Hepatocyte (in vitro differentiated cells): ENCODE data around the gene INO80C. TPM values are rescaled to one million over a fixed set of nuclear protein-coding genes. Genes with fewer than 3 reads are reported as not detected.

Experiments
- DNase-seq: peaks from one replicate; pipeline ENCODE4 v3.0.0-alpha.2; 2016; ENCODE audit warnings: low spot score
- H2AFZ ChIP-seq: fragments of 200-600 bp; sonication (generic); 2 replicates; pipeline ENCODE4 v1.6.0; 2016; ENCODE audit warnings: antibody characterized with exemption, mild to moderate bottlenecking
- H3K27ac ChIP-seq: fragments of 200-600 bp; sonication (generic); 2 replicates; pipeline ENCODE4 v1.5.1; 2016; ENCODE audit warnings: mild to moderate bottlenecking
- H3K27me3 ChIP-seq: fragments of 200-600 bp; sonication (generic); 2 replicates; pipeline ENCODE4 v1.6.1; 2016
- H3K36me3 ChIP-seq: fragments of 200-600 bp; sonication (generic); replicated peaks from 2 replicates; pipeline ENCODE4 v1.5.1; 2016; ENCODE audit warnings: low read depth; ENCODE audit not compliant: insufficient read depth
- H3K4me1 ChIP-seq: fragments of 200-600 bp; sonication (generic); 2 replicates; pipeline ENCODE4 v1.5.1; 2016; ENCODE audit warnings: mild to moderate bottlenecking, moderate library complexity; ENCODE audit not compliant: insufficient read depth
- H3K4me2 ChIP-seq: fragments of 200-600 bp; sonication (generic); 2 replicates; pipeline ENCODE4 v1.6.0; 2016
- H3K4me3 ChIP-seq: fragments of 200-600 bp; sonication (generic); 2 replicates; pipeline ENCODE4 v1.5.1; 2016; ENCODE audit warnings: mild to moderate bottlenecking
- H3K79me2 ChIP-seq: fragments of 200-600 bp; sonication (generic); 2 replicates; pipeline ENCODE4 v1.6.0; 2017; ENCODE audit warnings: mild to moderate bottlenecking
- H3K9me2 ChIP-seq: fragments of 200-600 bp; sonication (generic); replicated peaks from 2 replicates; pipeline ENCODE4 v1.6.0; 2017; ENCODE audit warnings: mild to moderate bottlenecking; ENCODE audit not compliant: insufficient read depth
- H3K9me3 ChIP-seq: fragments of 200-600 bp; sonication (generic); 2 replicates; pipeline ENCODE4 v1.5.1; 2016; ENCODE audit warnings: low read depth, mild to moderate bottlenecking
- H4K20me1 ChIP-seq: fragments of 200-600 bp; sonication (generic); 2 replicates; pipeline ENCODE4 v1.6.0; 2016; ENCODE audit warnings: mild to moderate bottlenecking; ENCODE audit not compliant: insufficient read depth, poor library complexity, severe bottlenecking
- CTCF ChIP-seq: fragments of 200-600 bp; sonication (generic); IDR thresholded peaks from 2 replicates; pipeline ENCODE4 v1.5.1; 2016; ENCODE audit warnings: antibody characterized with exemption, mild to moderate bottlenecking; ENCODE audit not compliant: poor library complexity
- EZH2 ChIP-seq: fragments of 200-600 bp; sonication (generic); IDR thresholded peaks from 2 replicates; pipeline ENCODE4 v1.6.1; 2016; ENCODE audit warnings: antibody characterized with exemption, mild to moderate bottlenecking, borderline replicate concordance
- EZH2phosphoT487 ChIP-seq: fragments of 200-600 bp; sonication (generic); IDR thresholded peaks from one replicate; pipeline ENCODE4 v1.6.1; 2018; ENCODE audit warnings: antibody characterized with exemption, mild to moderate bottlenecking, low read depth, moderate library complexity; ENCODE audit not compliant: unreplicated experiment, severe bottlenecking
- WGBS: methylation state at CpG from one replicate; pipeline ENCODE4 v1.1.6; 2016; ENCODE audit warnings: low lambda C conversion rate; ENCODE audit errors: missing lambda C conversion rate; 5-methylcytosine and 5-hydroxymethylcytosine counted together
- polyA plus RNA-seq: library from polyadenylated mRNA; unstranded; fragments of >200 nt; fragmentation: Nextera tagmentation; extraction: Ambion mirVana; gene quantifications from 2 replicates; pipeline ENCODE4 v1.2.1, GENCODE V29; 2016
- total RNA-seq: library from RNA; depleted of rRNA; stranded (reverse); fragments of >200 nt; gene quantifications from 2 replicates; pipeline ENCODE4 v1.2.3, GENCODE V29; 2014

Gene INO80C
- total and polyA plus RNA-seq, 2 experiments from 2014 or later = 16.5 to 25.1 TPM

GRCh38 chr18:35517715-35518114 is 20.0 kb upstream of the INO80C start:
- Histone ChIP-seq H2AFZ (no peak overlapping the region), H3K4me2 (no peak overlapping the region), H3K4me3 (no peak overlapping the region), H3K9me3 (no peaks in the 10 kb centered on the region), H3K4me1 (peaks cover 9% of the 10 kb centered on the region), H4K20me1 (no peaks in the 10 kb centered on the region), H3K79me2 (no peaks in the 10 kb centered on the region), H3K27ac (no peak overlapping the region), H3K36me3 (no peaks in the 10 kb centered on the region), H3K27me3 (no peaks in the 10 kb centered on the region), H3K9me2 (no peaks in the 10 kb centered on the region)
- 100% methylated on average over 2 of the region's 2 CpGs for WGBS
- DNase-seq = no peak
- TF ChIP-seq EZH2phosphoT487 (no peak), CTCF (no peak), EZH2 (no peak)

- H3K4me1 ChIP-seq = peaks cover 9% of the 10 kb centered on the region
- H3K4me2 ChIP-seq = no peak overlapping the region
- no peak overlapping the region for H3K27ac ChIP-seq
- H3K79me2 ChIP-seq = no peaks in the 10 kb centered on the region
- no peaks in the 10 kb centered on the region for H3K36me3 ChIP-seq
- no peak overlapping the region for H2AFZ ChIP-seq
- 95% methylated on average over 3 of the region's 3 CpGs for WGBS
- no peaks in the 10 kb centered on the region for H3K27me3 ChIP-seq
- TF ChIP-seq EZH2phosphoT487 = no peak
- TF ChIP-seq EZH2 = no peak
- TF ChIP-seq CTCF = no peak
- no peaks in the 10 kb centered on the region for H3K9me3 ChIP-seq
- no peaks in the 10 kb centered on the region for H4K20me1 ChIP-seq
- no peaks in the 10 kb centered on the region for H3K9me2 ChIP-seq
- H3K4me3 ChIP-seq = no peak overlapping the region
- DNase-seq = no peak
Observed at GRCh38 chr18:35516789-35517188, 19.0 kb upstream of the INO80C start.

- H3K4me2 ChIP-seq = no peak overlapping the region
- H3K27ac ChIP-seq = peak overlapping the region; percentile 76
- no peaks in the 10 kb centered on the region for H4K20me1 ChIP-seq
- no peak for DNase-seq
- peaks cover 9% of the 10 kb centered on the region for H3K4me1 ChIP-seq
- no peaks in the 10 kb centered on the region for H3K9me2 ChIP-seq
- TF ChIP-seq CTCF (no peak), EZH2phosphoT487 (no peak)
- no peaks in the 10 kb centered on the region for H3K27me3 ChIP-seq
- 87% methylated on average over 3 of the region's 3 CpGs for WGBS
- H2AFZ ChIP-seq = peak overlapping the region; percentile 17
- no peaks in the 10 kb centered on the region for H3K79me2 ChIP-seq
- H3K36me3 ChIP-seq = no peaks in the 10 kb centered on the region
- H3K9me3 ChIP-seq = no peaks in the 10 kb centered on the region
- H3K4me3 ChIP-seq = no peak overlapping the region
Observed at GRCh38 chr18:35516351-35516750, 18.6 kb upstream of the INO80C start.

GRCh38 chr18:35515460-35516130 is 17.8 kb upstream of the INO80C start:
- Histone ChIP-seq H3K36me3 (no peaks in the 10 kb centered on the region), H3K4me1 (peaks cover 9% of the 10 kb centered on the region), H3K4me3 (no peak overlapping the region), H3K27me3 (no peaks in the 10 kb centered on the region), H3K9me3 (no peaks in the 10 kb centered on the region), H3K4me2 (no peak overlapping the region), H2AFZ (peak overlapping the region; percentile 17), H3K27ac (peak overlapping the region; percentile 76), H3K9me2 (no peaks in the 10 kb centered on the region), H4K20me1 (no peaks in the 10 kb centered on the region), H3K79me2 (no peaks in the 10 kb centered on the region)
- 56% methylated on average over 6 of the region's 6 CpGs for WGBS
- TF ChIP-seq CTCF (no peak), EZH2 (no peak), EZH2phosphoT487 (no peak)
- no peak for DNase-seq
